Sigmoid colon (tissue), 7 donors: Measurements from ENCODE around the gene ABHD12. TPM values are rescaled to one million over a fixed set of nuclear protein-coding genes. Genes with fewer than 3 reads are reported as not detected.

Source experiments
- DNase-seq: peaks from one replicate; pipeline ENCODE4 v3.0.0-alpha.2; 2019
- H3K27ac ChIP-seq, 4 donors: fragments of 200-600 bp; sonication (generic); one replicate each; pipeline ENCODE4 v1.5.1; 2016 to 2019; ENCODE audit warnings: mild to moderate bottlenecking in 1 of 4
- H3K27me3 ChIP-seq, 3 donors: fragments of 200-600 bp; sonication (generic); one replicate each; pipeline ENCODE4 v1.5.1; 2019; ENCODE audit warnings: mild to moderate bottlenecking in 1 of 3
- H3K36me3 ChIP-seq, 4 donors: fragments of 200-600 bp; sonication (generic); one replicate each; pipeline ENCODE4 v1.5.1; 2016 to 2019
- H3K4me1 ChIP-seq, 4 donors: fragments of 200-600 bp; sonication (generic); one replicate each; pipeline ENCODE4 v1.5.1; 2017 to 2019
- H3K4me3 ChIP-seq, 4 donors: fragments of 200-600 bp; sonication (generic); one replicate each; pipeline ENCODE4 v1.5.1; 2017 to 2019; ENCODE audit warnings: mild to moderate bottlenecking in 2 of 4, moderate library complexity in 1 of 4
- H3K9me3 ChIP-seq, 4 donors: fragments of 200-600 bp in 3 of 4; sonication (generic) in 3 of 4; one replicate each; pipeline versions ENCODE4 v1.5.1 to v1.6.1; 2013 to 2019
- CTCF ChIP-seq, 4 experiments: fragments of 450-650 bp in 3 of 4; fragments of 200-600 bp in 1 of 4; IDR thresholded peaks; one replicate each; pipeline ENCODE4 v1.5.1; 2016 to 2019; ENCODE audit warnings: antibody characterized with exemption in 4 of 4, mild to moderate bottlenecking in 3 of 4, moderate library complexity in 2 of 4
- EP300 ChIP-seq, 4 donors: sonication (generic); formaldehyde crosslinking; IDR thresholded peaks; one replicate each; pipeline ENCODE4 v1.6.1; 2017; ENCODE audit warnings: antibody characterized with exemption in 4 of 4
- POLR2A ChIP-seq, 2 donors: fragments of 450-650 bp; IDR thresholded peaks; one replicate each; pipeline ENCODE4 v1.6.1; 2016; ENCODE audit warnings: antibody characterized with exemption in 2 of 2, mild to moderate bottlenecking in 2 of 2, moderate library complexity in 2 of 2
- POLR2AphosphoS5 ChIP-seq, 4 donors: sonication (generic); formaldehyde crosslinking; IDR thresholded peaks; one replicate each; pipeline ENCODE4 v1.6.1; 2017; ENCODE audit warnings: antibody characterized with exemption in 4 of 4
- WGBS, 2 donors: extraction: QIAGEN DNeasy Blood & Tissue Kit; methylation state at CpG; one replicate each; pipeline ENCODE4 v1.1.7; 2013; 5-methylcytosine and 5-hydroxymethylcytosine counted together
- intact Hi-C: fragments of 100-400 bp; cut with DNase I; formaldehyde crosslinking; loops from one replicate; pipeline ENCODE4 v1.15.1; 2023
- polyA plus RNA-seq, 3 donors: library from polyadenylated mRNA; stranded (reverse); fragments of 200-250 nt; gene quantifications; one replicate each; pipeline ENCODE4 v1.2.3, GENCODE V29; 2013
- small RNA-seq, 3 donors: library from RNA; depleted of rRNA; stranded (forward); fragments of <200 nt; gene quantifications; one replicate each; pipeline ENCODE3, GENCODE V24; 2016
- total RNA-seq, 4 donors: library from RNA; depleted of rRNA; stranded (reverse); fragments of >200 nt; gene quantifications; one replicate each; pipeline ENCODE4 v1.1.0, GENCODE V29; 2016
- donor health status: healthy with polysubstance abuse.
- donor health status: Bipolar disorder and iron deficiency.
- donor health status: healthy.

ABHD12 gene
- total and polyA plus RNA-seq, 7 donors: 18.9 to 49.0 (median 35.7) TPM

GRCh38 chr20:25251019-25251418 lies 139.6 kb downstream of the ABHD12 start:
- TF ChIP-seq POLR2AphosphoS5 (IDR thresholded peaks at IDR 0.05) (no peak), CTCF (IDR thresholded peaks at IDR 0.05) (no peak), EP300 (IDR thresholded peaks at IDR 0.05) (no peak), POLR2A (IDR thresholded peaks at IDR 0.05) (no peak)
- H3K27me3 ChIP-seq: no peaks in the 10 kb centered on the region
- DNase-seq: no peak
- H3K4me1 ChIP-seq: peaks cover 0 to 78% (median 71%) of the 10 kb centered on the region in 4 donors
- H3K27ac ChIP-seq: peak overlapping the region; percentile 95 to 97 (median 96)
- H3K9me3 ChIP-seq: no peaks in the 10 kb centered on the region
- WGBS, 2 donors: 91 to 92% methylated on average over 9 of the region's 9 CpGs
- H3K4me3 ChIP-seq: peak overlapping the region; percentile 68 to 87 (median 78)
- peaks cover 0 to 4% (median 0%) of the 10 kb centered on the region in 4 donors for H3K36me3 ChIP-seq
- intact Hi-C loops: loop anchor here (2.0 kb wide), 1 partner anchor 22 kb away; no protein-coding TSS in a partner anchor

- Histone ChIP-seq H3K36me3 (peaks cover 0 to 4% (median 0%) of the 10 kb centered on the region in 4 donors), H3K9me3 (no peaks in the 10 kb centered on the region), H3K27ac (peak overlapping the region; percentile 95 to 97 (median 96)), H3K4me1 (peaks cover 0 to 72% (median 65%) of the 10 kb centered on the region in 4 donors), H3K4me3 (peak overlapping the region; percentile 68 to 87 (median 78)), H3K27me3 (no peaks in the 10 kb centered on the region)
- TF ChIP-seq POLR2AphosphoS5 (IDR thresholded peaks at IDR 0.05) (peak in 2 of 4 donors; percentile 33 to 34), POLR2A (IDR thresholded peaks at IDR 0.05) (no peak), EP300 (IDR thresholded peaks at IDR 0.05) (no peak), CTCF (IDR thresholded peaks at IDR 0.05) (no peak)
- 25 to 73% methylated on average over 3 of the region's 3 CpGs for WGBS, 2 donors
- DNase-seq: no peak
- intact Hi-C loops: loop anchor here (2.0 kb wide), 1 partner anchor 22 kb away; no protein-coding TSS in a partner anchor
Measured at GRCh38 chr20:25250508-25250907, 140.1 kb downstream of the ABHD12 start.

Small RNAs within 50 kb of the gene (small RNA-seq; reads per million reads assigned to genes)
- gene AL121772.2: 0 reads per million in 3 donors

Other genes starting within 250 kb of the ABHD12 start
- gene ENTPD6, start 195.1 kb downstream of the ABHD12 start, total RNA-seq: 10 to 100 TPM; 26.0 to 48.2 (median 37.2) TPM
- 100 to 1,000 TPM in 1 of 3 donors, 10 to 100 TPM in 2; 33.0 to 117 (median 48.6) TPM for gene ENTPD6, start 195.1 kb downstream of the ABHD12 start, polyA plus RNA-seq
- gene PYGB, start 142.8 kb downstream of the ABHD12 start, total RNA-seq: 100 to 1,000 TPM; 147 to 317 (median 226) TPM
- 100 to 1,000 TPM in 2 of 3 donors, 10 to 100 TPM in 1; 45.6 to 198 (median 163) TPM for gene PYGB, start 142.8 kb downstream of the ABHD12 start, polyA plus RNA-seq
- gene GINS1, start 16.8 kb upstream of the ABHD12 start, total RNA-seq: 1 to 10 TPM in 1 of 4 donors, under 1 TPM in 3; 0.28 to 1.4 (median 0.50) TPM
- gene GINS1, start 16.8 kb upstream of the ABHD12 start, polyA plus RNA-seq: 1 to 10 TPM; 1.2 to 7.6 (median 4.2) TPM
- 10 to 100 TPM in 2 of 4 donors, 1 to 10 TPM in 2; 9.6 to 19.9 (median 12.8) TPM for gene NINL, start 194.7 kb upstream of the ABHD12 start, total RNA-seq
- 1 to 10 TPM; 2.4 to 3.8 (median 3.2) TPM for gene NINL, start 194.7 kb upstream of the ABHD12 start, polyA plus RNA-seq
- gene NANP, start 233.2 kb upstream of the ABHD12 start, total RNA-seq: 1 to 10 TPM; 3.9 to 5.7 (median 4.8) TPM
- 1 to 10 TPM; 1.2 to 2.7 (median 2.3) TPM for gene NANP, start 233.2 kb upstream of the ABHD12 start, polyA plus RNA-seq